OCI-LY7 (cell line): ENCODE measurements around the gene GAS6. TPM values are rescaled to one million over a fixed set of nuclear protein-coding genes. Genes with fewer than 3 reads are reported as not detected.

Source experiments
- BruUV-seq: library from RNA; stranded (reverse); fragments of 400-500 nt; replicated peaks from 2 replicates; lab custom pipeline; 2021; lab: Mats Ljungman, UMichigan
- CTCF ChIA-PET: fragments of 300-600 bp; sonication (Branson Sonifier 250); formaldehyde crosslinking; loops from one replicate; lab custom pipeline; 2022; ENCODE audit warnings: antibody characterized with exemption; ENCODE audit not compliant: unreplicated experiment; lab: Charles Lee
- POLR2A ChIA-PET: fragments of 300-600 bp; sonication (Branson Sonifier 250); formaldehyde crosslinking; loops from one replicate; lab custom pipeline; 2022; ENCODE audit warnings: antibody characterized with exemption; lab: Charles Lee
- DNase-seq: peaks from one replicate; pipeline ENCODE4 v3.0.0-alpha.2; 2015; ENCODE audit warnings: low spot score
- H2AFZ ChIP-seq: fragments of 200-600 bp; sonication (generic), shearing (Covaris generic); 2 replicates; pipeline ENCODE4 v1.6.1; 2014; ENCODE audit warnings: mild to moderate bottlenecking, antibody characterized with exemption, low read length, moderate library complexity
- H3K27ac ChIP-seq: fragments of 200-600 bp; sonication (generic); 2 replicates; pipeline ENCODE4 v1.5.1; 2014; ENCODE audit warnings: mixed run types, low read depth, mild to moderate bottlenecking, moderate library complexity, low read length, inconsistent platforms; ENCODE audit not compliant: poor library complexity, severe bottlenecking
- H3K36me3 ChIP-seq: fragments of 200-600 bp; sonication (generic); 2 replicates; pipeline ENCODE4 v1.6.1; 2014; ENCODE audit warnings: mild to moderate bottlenecking, antibody characterized with exemption, low read length, moderate library complexity, mixed read lengths; ENCODE audit not compliant: insufficient read depth
- H3K4me1 ChIP-seq: fragments of 200-600 bp; sonication (generic); 2 replicates; pipeline ENCODE4 v1.5.1; 2014; ENCODE audit warnings: mild to moderate bottlenecking, low read length; ENCODE audit not compliant: insufficient read depth, poor library complexity, severe bottlenecking
- H3K4me2 ChIP-seq: fragments of 200-600 bp; sonication (generic); 2 replicates; pipeline ENCODE4 v1.6.1; 2014; ENCODE audit warnings: mild to moderate bottlenecking, low read length
- H3K4me3 ChIP-seq: fragments of 200-600 bp; sonication (generic); 2 replicates; pipeline ENCODE4 v1.5.1; 2014; ENCODE audit warnings: mild to moderate bottlenecking, low read depth, low read length; ENCODE audit not compliant: poor library complexity, severe bottlenecking
- H3K79me2 ChIP-seq: fragments of 200-600 bp; sonication (generic); 2 replicates; pipeline ENCODE4 v1.6.1; 2016; ENCODE audit warnings: low read depth, mild to moderate bottlenecking, low read length, moderate library complexity, mixed read lengths; ENCODE audit not compliant: insufficient read depth
- H3K9me2 ChIP-seq: fragments of 200-600 bp; sonication (generic); 2 replicates; pipeline ENCODE4 v1.6.1; 2016; ENCODE audit warnings: mild to moderate bottlenecking, low read length, mixed read lengths; ENCODE audit not compliant: insufficient read depth
- H3K9me3 ChIP-seq: fragments of 200-600 bp; sonication (generic); 2 replicates; pipeline ENCODE4 v1.6.1; 2014; ENCODE audit warnings: mild to moderate bottlenecking, mixed run types, low read length, mixed read lengths
- H4K20me1 ChIP-seq: fragments of 200-600 bp; sonication (generic); 2 replicates; pipeline ENCODE4 v1.6.1; 2014; ENCODE audit warnings: mild to moderate bottlenecking, antibody characterized with exemption, low read length, moderate library complexity, mixed read lengths; ENCODE audit not compliant: insufficient read depth
- CTCF ChIP-seq: fragments of 200-600 bp; sonication (generic); conservative IDR thresholded peaks from 2 replicates; pipeline ENCODE4 v1.5.1; 2014; ENCODE audit warnings: mild to moderate bottlenecking, antibody characterized with exemption, low read length, moderate library complexity, mixed read lengths
- EZH2phosphoT487 ChIP-seq: fragments of 200-600 bp; sonication (generic); IDR thresholded peaks from 2 replicates; pipeline ENCODE4 v1.6.1; 2018; ENCODE audit warnings: low read depth, borderline replicate concordance, mild to moderate bottlenecking, mixed run types, antibody characterized with exemption, low read length, moderate library complexity, mixed read lengths
- intact Hi-C: fragments of 100-400 bp; cut with micrococcal nuclease; formaldehyde crosslinking; loops from one replicate; pipeline ENCODE4 v1.10.0; 2022; ENCODE audit not compliant: unreplicated experiment
- total RNA-seq, 2 experiments: library from RNA; depleted of rRNA in 1 of 2; stranded (reverse); fragments of >200 nt in 1 of 2; shearing (Covaris generic) in 1 of 2; gene quantifications; 2 replicates each; pipeline ENCODE4 v1.2.3, GENCODE V29; 2014 to 2022

Gene GAS6
- total RNA-seq, 2 experiments from 2014 or later, result not detected

DNA sequence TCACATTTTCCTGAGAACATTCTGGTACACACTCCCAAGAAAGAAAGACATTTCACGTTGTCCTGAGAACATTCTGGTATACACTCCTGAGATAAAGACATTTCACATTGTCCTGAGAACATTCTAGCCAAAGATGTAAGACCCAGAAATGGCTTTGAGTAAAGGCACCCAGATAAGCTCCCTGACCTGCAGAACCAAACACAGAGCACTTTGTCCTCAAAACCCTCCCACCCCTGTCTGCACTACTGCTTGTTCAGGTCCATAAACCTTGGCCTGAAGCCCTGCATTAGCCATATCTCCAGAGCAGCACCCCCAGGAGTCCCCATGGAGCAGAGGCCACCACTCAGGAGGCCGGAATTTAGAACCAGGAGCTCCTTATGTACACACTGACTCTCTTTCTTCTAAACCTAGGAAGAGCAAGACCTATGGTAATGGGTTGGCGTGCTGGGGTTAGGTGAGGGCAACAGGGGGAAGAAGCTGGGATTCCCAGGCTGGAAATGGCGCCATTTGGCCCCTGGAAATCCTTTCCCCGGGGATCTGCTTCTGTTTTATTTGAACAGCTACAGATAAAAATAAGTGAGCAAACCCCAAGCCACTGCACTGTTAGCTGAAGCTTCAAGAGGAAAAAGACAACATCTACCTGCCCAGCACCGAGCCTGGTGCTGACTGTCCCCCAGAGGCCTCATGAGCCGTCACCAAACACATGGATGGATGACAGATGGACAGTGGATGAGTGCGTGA lies 13.7 kb downstream of the GAS6 start:
- Histone ChIP-seq H3K9me2 (no peaks in the 10 kb centered on the region), H3K36me3 (no peaks in the 10 kb centered on the region), H3K4me1 (no peaks in the 10 kb centered on the region), H4K20me1 (no peaks in the 10 kb centered on the region), H3K27ac (no peak overlapping the region), H2AFZ (no peak overlapping the region), H3K4me3 (no peak overlapping the region), H3K9me3 (no peaks in the 10 kb centered on the region), H3K79me2 (no peaks in the 10 kb centered on the region), H3K4me2 (no peak overlapping the region)
- intact Hi-C loops, result no loop called here
- no peak for DNase-seq
- no TSS peak for BruUV-seq
- CTCF ChIA-PET, result no interaction called here
- POLR2A ChIA-PET, result no interaction called here
- TF ChIP-seq EZH2phosphoT487 (no peak), CTCF (no peak)

DNA sequence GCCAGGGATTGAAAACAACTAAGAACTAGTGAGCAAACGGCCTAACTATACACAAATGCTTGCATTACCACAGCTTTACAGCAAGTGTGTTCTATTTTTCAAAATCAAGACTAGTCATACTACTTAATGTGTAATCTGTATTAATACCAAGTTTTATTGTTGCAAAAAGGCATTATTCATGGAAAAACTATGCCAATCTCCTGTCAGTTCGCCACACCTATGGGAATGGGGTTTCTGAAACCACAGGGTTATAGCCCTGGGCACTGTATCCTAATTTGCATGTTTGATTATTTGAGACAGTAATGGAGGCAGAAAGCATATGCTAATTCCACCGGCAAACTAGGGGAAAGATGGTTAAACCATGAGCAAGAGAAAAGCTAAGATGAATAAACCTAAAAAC lies 14.3 kb downstream of the GAS6 start:
- Histone ChIP-seq H3K9me3 (no peaks in the 10 kb centered on the region), H3K4me1 (no peaks in the 10 kb centered on the region), H3K4me2 (no peak overlapping the region), H3K36me3 (no peaks in the 10 kb centered on the region), H2AFZ (no peak overlapping the region), H3K4me3 (no peak overlapping the region), H3K27ac (no peak overlapping the region), H3K9me2 (no peaks in the 10 kb centered on the region), H3K79me2 (no peaks in the 10 kb centered on the region), H4K20me1 (no peaks in the 10 kb centered on the region)
- TF ChIP-seq EZH2phosphoT487, result no peak
- POLR2A ChIA-PET, result no interaction called here
- CTCF ChIA-PET, result no interaction called here
- DNase-seq, result no peak
- BruUV-seq, result no TSS peak
- intact Hi-C loops, result no loop called here

GRCh38 chr13:113848431-113849260 lies 15.2 kb downstream of the GAS6 start:
- BruUV-seq, result no TSS peak
- H3K4me3 ChIP-seq, result no peak overlapping the region
- POLR2A ChIA-PET, result no interaction called here
- no peak overlapping the region for H3K4me2 ChIP-seq
- no peak overlapping the region for H2AFZ ChIP-seq
- H3K79me2 ChIP-seq, result no peaks in the 10 kb centered on the region
- no peaks in the 10 kb centered on the region for H3K36me3 ChIP-seq
- intact Hi-C loops, result no loop called here
- no peaks in the 10 kb centered on the region for H3K4me1 ChIP-seq
- DNase-seq, result no peak
- CTCF ChIA-PET, result no interaction called here
- no peaks in the 10 kb centered on the region for H3K9me2 ChIP-seq
- no peaks in the 10 kb centered on the region for H3K9me3 ChIP-seq
- TF ChIP-seq EZH2phosphoT487 (no peak), CTCF (no peak)
- H3K27ac ChIP-seq, result no peak overlapping the region
- no peaks in the 10 kb centered on the region for H4K20me1 ChIP-seq
